Neural cell (in vitro differentiated cells): ENCODE results near the gene DPF3. TPM values are rescaled to one million over a fixed set of nuclear protein-coding genes. Genes with fewer than 3 reads are reported as not detected.

Source experiments
- H2AFZ ChIP-seq: fragments of 200-600, 300-800 bp; sonication (generic), shearing (Covaris generic); 2 replicates; pipeline ENCODE4 v1.6.0; 2014; ENCODE audit warnings: low read depth, mild to moderate bottlenecking, antibody characterized with exemption, low read length, moderate library complexity
- H3F3A ChIP-seq: fragments of 200-600 bp; shearing (Covaris generic); 2 replicates; pipeline ENCODE4 v1.6.1; 2016; ENCODE audit warnings: mild to moderate bottlenecking, moderate library complexity, mixed read lengths, antibody characterized with exemption, low read length; ENCODE audit not compliant: insufficient read depth, poor library complexity, severe bottlenecking
- H3K27ac ChIP-seq: fragments of 200-600, 300-800 bp; sonication (generic), shearing (Covaris generic); 2 replicates; pipeline ENCODE4 v1.5.1; 2014; ENCODE audit warnings: mild to moderate bottlenecking, low read length, moderate library complexity
- H3K27me3 ChIP-seq: fragments of 300-800, 200-600 bp; sonication (generic), shearing (Covaris generic); 2 replicates; pipeline ENCODE4 v1.6.0; 2014; ENCODE audit warnings: mild to moderate bottlenecking, low read depth, low read length, moderate library complexity; ENCODE audit not compliant: insufficient read depth
- H3K36me3 ChIP-seq: fragments of 300-800, 200-600 bp; sonication (generic), shearing (Covaris generic); 2 replicates; pipeline ENCODE4 v1.5.1; 2014; ENCODE audit warnings: mild to moderate bottlenecking, antibody characterized with exemption, low read length, moderate library complexity; ENCODE audit not compliant: insufficient read depth
- H3K4me2 ChIP-seq: fragments of 300-800, 200-600 bp; sonication (generic), shearing (Covaris generic); 2 replicates; pipeline ENCODE4 v1.6.0; 2014; ENCODE audit warnings: mild to moderate bottlenecking, low read length
- H3K4me3 ChIP-seq: fragments of 300-800, 200-600 bp; sonication (generic), shearing (Covaris generic); 2 replicates; pipeline ENCODE4 v1.5.1; 2014; ENCODE audit warnings: mild to moderate bottlenecking, low read length, moderate library complexity
- H3K79me2 ChIP-seq: fragments of 200-600 bp; shearing (Covaris generic); replicated peaks from 2 replicates; pipeline ENCODE4 v1.6.0; 2014; ENCODE audit warnings: mild to moderate bottlenecking, low read length, moderate library complexity; ENCODE audit not compliant: insufficient read depth
- H3K9ac ChIP-seq: fragments of 300-800, 200-600 bp; sonication (generic), shearing (Covaris generic); 2 replicates; pipeline ENCODE4 v1.6.1; 2016; ENCODE audit warnings: mild to moderate bottlenecking, low read length, mixed read lengths
- H3K9me2 ChIP-seq: fragments of 200-600 bp; shearing (Covaris generic); 2 replicates; pipeline ENCODE4 v1.6.1; 2016; ENCODE audit warnings: mild to moderate bottlenecking, low read length, mixed read lengths; ENCODE audit not compliant: insufficient read depth
- H3K9me3 ChIP-seq: fragments of 200-600, 300-800 bp; sonication (generic), shearing (Covaris generic); 2 replicates; pipeline ENCODE4 v1.6.1; 2016; ENCODE audit warnings: mild to moderate bottlenecking, mixed run types, low read length, moderate library complexity, mixed read lengths
- H4K20me1 ChIP-seq: fragments of 200-600 bp; shearing (Covaris generic); 2 replicates; pipeline ENCODE4 v1.6.1; 2016; ENCODE audit warnings: mild to moderate bottlenecking, mixed run types; ENCODE audit not compliant: insufficient read depth
- EP300 ChIP-seq: fragments of 450-650 bp; conservative IDR thresholded peaks from 2 replicates; pipeline ENCODE4 v1.6.1; 2014; ENCODE audit warnings: antibody characterized with exemption, mild to moderate bottlenecking, moderate library complexity; ENCODE audit not compliant: poor library complexity, severe bottlenecking
- EZH2 ChIP-seq: fragments of 200-600, 300-800 bp; shearing (Covaris generic), sonication (generic); IDR thresholded peaks from 2 replicates; pipeline ENCODE4 v1.6.1; 2014; ENCODE audit warnings: antibody characterized with exemption, low read length, borderline replicate concordance, mild to moderate bottlenecking; ENCODE audit not compliant: insufficient read depth, poor library complexity, severe bottlenecking
- MXI1 ChIP-seq: fragments of 450-650 bp; conservative IDR thresholded peaks from 2 replicates; pipeline ENCODE4 v1.6.1; 2014; ENCODE audit warnings: antibody characterized with exemption, mild to moderate bottlenecking; ENCODE audit not compliant: poor library complexity, severe bottlenecking
- POLR2AphosphoS5 ChIP-seq: IDR thresholded peaks from 2 replicates; pipeline ENCODE4 v1.6.1; 2012
- RAD21 ChIP-seq: fragments of 450-650 bp; conservative IDR thresholded peaks from 2 replicates; pipeline ENCODE4 v1.6.1; 2014; ENCODE audit warnings: antibody characterized with exemption, mild to moderate bottlenecking, moderate library complexity
- SMC3 ChIP-seq: fragments of 450-650 bp; conservative IDR thresholded peaks from 2 replicates; pipeline ENCODE4 v1.6.1; 2014; ENCODE audit warnings: antibody characterized with exemption, mild to moderate bottlenecking, moderate library complexity; ENCODE audit not compliant: poor library complexity
- TAF1 ChIP-seq: IDR thresholded peaks from 2 replicates; pipeline ENCODE4 v1.6.1; 2012; ENCODE audit warnings: low read depth
- polyA plus RNA-seq: library from polyadenylated mRNA; depleted of rRNA; stranded (reverse); fragments of >200 nt; gene quantifications from 2 replicates; pipeline ENCODE4 v1.2.3, GENCODE V29; 2014
- TF ChIP-seq, protein P1 (sequence below): IDR thresholded peaks from 2 replicates; pipeline ENCODE4 v1.6.1; 2012; ENCODE audit warnings: borderline replicate concordance
- TF ChIP-seq, protein P2 (sequence below): fragments of 450-650 bp; IDR thresholded peaks from 2 replicates; pipeline ENCODE4 v1.5.1; 2014; ENCODE audit warnings: antibody characterized with exemption, mild to moderate bottlenecking, moderate library complexity; ENCODE audit not compliant: poor library complexity, severe bottlenecking

Gene DPF3
- polyA plus RNA-seq, 1 donor from 2014 or later, result 2.9 TPM

DNA sequence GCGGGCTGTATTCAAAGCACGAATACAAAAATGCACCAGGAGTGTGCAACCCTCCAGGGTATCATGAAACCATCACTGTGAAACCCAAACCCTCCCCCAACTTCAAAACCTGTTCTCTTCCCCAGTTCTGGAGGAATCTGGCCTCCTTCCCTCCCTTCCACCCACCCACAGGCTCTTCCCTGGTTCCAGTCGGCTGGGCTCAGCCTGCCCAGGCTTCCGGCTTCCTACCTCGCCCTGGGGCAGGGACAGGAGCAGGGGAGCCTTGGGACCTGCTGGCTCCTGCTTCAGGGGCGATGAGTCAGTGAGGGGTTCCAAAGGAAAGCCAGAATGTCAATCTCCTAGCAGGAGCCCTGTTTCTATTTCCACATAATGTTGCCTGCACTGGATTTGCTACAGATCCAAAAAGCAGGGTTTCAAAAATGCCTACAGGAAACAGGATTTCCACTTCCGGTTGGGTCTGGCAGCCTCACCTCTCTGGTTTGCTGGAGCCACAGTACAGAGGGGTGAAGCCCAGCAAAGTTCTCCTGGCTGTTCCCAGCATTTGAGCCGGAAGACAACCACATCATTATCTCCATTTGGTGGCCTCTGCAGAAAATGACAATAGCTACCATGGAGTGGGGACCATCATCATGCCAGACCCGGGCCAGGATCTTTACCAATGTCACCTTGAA is 278.3 kb downstream of the DPF3 start:
- Histone ChIP-seq H3K4me2 (no peak overlapping the region), H3K4me3 (no peak overlapping the region), H3F3A (no peaks in the 10 kb centered on the region), H3K27ac (no peak overlapping the region), H3K27me3 (no peaks in the 10 kb centered on the region), H2AFZ (no peak overlapping the region), H3K79me2 (no peaks in the 10 kb centered on the region), H3K9ac (no peak overlapping the region), H3K9me2 (no peaks in the 10 kb centered on the region), H4K20me1 (no peaks in the 10 kb centered on the region), H3K36me3 (no peaks in the 10 kb centered on the region), H3K9me3 (no peaks in the 10 kb centered on the region)
- TF ChIP-seq EZH2, result no peak
- TF ChIP-seq, protein P1, sequence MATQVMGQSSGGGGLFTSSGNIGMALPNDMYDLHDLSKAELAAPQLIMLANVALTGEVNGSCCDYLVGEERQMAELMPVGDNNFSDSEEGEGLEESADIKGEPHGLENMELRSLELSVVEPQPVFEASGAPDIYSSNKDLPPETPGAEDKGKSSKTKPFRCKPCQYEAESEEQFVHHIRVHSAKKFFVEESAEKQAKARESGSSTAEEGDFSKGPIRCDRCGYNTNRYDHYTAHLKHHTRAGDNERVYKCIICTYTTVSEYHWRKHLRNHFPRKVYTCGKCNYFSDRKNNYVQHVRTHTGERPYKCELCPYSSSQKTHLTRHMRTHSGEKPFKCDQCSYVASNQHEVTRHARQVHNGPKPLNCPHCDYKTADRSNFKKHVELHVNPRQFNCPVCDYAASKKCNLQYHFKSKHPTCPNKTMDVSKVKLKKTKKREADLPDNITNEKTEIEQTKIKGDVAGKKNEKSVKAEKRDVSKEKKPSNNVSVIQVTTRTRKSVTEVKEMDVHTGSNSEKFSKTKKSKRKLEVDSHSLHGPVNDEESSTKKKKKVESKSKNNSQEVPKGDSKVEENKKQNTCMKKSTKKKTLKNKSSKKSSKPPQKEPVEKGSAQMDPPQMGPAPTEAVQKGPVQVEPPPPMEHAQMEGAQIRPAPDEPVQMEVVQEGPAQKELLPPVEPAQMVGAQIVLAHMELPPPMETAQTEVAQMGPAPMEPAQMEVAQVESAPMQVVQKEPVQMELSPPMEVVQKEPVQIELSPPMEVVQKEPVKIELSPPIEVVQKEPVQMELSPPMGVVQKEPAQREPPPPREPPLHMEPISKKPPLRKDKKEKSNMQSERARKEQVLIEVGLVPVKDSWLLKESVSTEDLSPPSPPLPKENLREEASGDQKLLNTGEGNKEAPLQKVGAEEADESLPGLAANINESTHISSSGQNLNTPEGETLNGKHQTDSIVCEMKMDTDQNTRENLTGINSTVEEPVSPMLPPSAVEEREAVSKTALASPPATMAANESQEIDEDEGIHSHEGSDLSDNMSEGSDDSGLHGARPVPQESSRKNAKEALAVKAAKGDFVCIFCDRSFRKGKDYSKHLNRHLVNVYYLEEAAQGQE, result no peak
- no peak for TF ChIP-seq SMC3
- no peak for TF ChIP-seq RAD21

DNA sequence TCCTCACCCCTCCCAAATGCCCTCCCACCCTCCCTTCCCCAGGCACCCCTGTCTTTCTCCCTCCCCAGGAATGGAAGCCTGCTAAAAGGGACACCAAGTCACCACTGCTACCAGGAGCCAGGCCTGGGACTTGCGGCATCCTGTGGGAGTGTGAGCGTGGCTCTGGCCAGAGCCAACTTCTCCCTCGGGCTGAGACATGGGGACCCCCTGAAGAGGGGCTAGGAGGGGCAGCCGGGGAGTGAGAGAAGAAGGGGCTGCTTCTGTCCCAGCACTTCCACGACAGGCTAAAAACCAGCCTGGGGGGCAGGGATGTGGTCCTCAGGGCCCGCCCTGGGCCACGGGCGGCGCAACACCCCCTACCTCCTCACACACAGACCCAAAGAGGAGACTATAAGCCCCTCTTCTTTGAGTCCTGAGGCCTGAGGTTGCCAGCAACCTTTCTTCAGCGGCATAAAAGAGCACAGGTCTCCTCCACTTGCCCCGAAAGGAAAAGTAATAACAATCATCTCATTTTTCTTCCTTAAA is 278.9 kb downstream of the DPF3 start:
- TF ChIP-seq, protein P1, result no peak
- Histone ChIP-seq H3F3A (no peaks in the 10 kb centered on the region), H3K36me3 (no peaks in the 10 kb centered on the region), H3K27ac (no peak overlapping the region), H3K27me3 (no peaks in the 10 kb centered on the region), H3K9ac (no peak overlapping the region), H3K4me2 (no peak overlapping the region), H3K9me3 (no peaks in the 10 kb centered on the region), H3K9me2 (no peaks in the 10 kb centered on the region), H3K4me3 (no peak overlapping the region), H4K20me1 (no peaks in the 10 kb centered on the region), H3K79me2 (no peaks in the 10 kb centered on the region), H2AFZ (no peak overlapping the region)

DNA sequence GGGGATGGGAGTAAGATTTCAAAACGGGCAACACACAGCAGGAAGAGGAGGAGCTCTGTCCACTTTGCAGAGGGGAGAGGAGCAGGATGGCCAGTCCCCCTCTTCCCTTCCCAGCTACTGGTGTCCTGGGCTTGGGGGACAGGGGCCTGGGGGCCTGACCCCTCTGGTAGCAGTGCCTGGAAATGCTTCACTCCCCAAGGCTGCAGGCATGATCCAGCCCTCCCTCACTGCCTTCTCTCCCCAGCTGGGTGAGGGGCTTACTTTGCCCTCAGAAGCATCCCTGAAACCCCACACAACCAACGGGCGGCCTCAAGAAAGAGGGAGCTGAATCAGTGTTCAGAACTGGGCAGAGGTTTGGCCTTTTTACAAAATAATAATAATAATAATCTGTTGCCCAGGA is 279.5 kb downstream of the DPF3 start:
- no peaks in the 10 kb centered on the region for H3K9me2 ChIP-seq
- no peaks in the 10 kb centered on the region for H3K36me3 ChIP-seq
- H3F3A ChIP-seq, result no peaks in the 10 kb centered on the region
- H3K27me3 ChIP-seq, result no peaks in the 10 kb centered on the region
- H3K27ac ChIP-seq, result no peak overlapping the region
- no peak overlapping the region for H2AFZ ChIP-seq
- H4K20me1 ChIP-seq, result no peaks in the 10 kb centered on the region
- no peak overlapping the region for H3K9ac ChIP-seq
- H3K9me3 ChIP-seq, result no peaks in the 10 kb centered on the region
- no peak overlapping the region for H3K4me2 ChIP-seq
- no peak overlapping the region for H3K4me3 ChIP-seq
- no peaks in the 10 kb centered on the region for H3K79me2 ChIP-seq
- TF ChIP-seq EP300 (no peak), MXI1 (no peak), TAF1 (no peak), SMC3 (no peak), POLR2AphosphoS5 (no peak), EZH2 (no peak), RAD21 (no peak)
- TF ChIP-seq, protein P2, sequence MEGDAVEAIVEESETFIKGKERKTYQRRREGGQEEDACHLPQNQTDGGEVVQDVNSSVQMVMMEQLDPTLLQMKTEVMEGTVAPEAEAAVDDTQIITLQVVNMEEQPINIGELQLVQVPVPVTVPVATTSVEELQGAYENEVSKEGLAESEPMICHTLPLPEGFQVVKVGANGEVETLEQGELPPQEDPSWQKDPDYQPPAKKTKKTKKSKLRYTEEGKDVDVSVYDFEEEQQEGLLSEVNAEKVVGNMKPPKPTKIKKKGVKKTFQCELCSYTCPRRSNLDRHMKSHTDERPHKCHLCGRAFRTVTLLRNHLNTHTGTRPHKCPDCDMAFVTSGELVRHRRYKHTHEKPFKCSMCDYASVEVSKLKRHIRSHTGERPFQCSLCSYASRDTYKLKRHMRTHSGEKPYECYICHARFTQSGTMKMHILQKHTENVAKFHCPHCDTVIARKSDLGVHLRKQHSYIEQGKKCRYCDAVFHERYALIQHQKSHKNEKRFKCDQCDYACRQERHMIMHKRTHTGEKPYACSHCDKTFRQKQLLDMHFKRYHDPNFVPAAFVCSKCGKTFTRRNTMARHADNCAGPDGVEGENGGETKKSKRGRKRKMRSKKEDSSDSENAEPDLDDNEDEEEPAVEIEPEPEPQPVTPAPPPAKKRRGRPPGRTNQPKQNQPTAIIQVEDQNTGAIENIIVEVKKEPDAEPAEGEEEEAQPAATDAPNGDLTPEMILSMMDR, result no peak
